ENCODE data around the gene TBX10. TPM values are rescaled to one million over a fixed set of nuclear protein-coding genes. Genes with fewer than 3 reads are reported as not detected.

TBX10 gene
- total RNA-seq, 1 experiment from 2014 or later = not detected

- Histone ChIP-seq H3K4me1 (ENCODE audit: control insufficient read depth in 1 of 2, insufficient read depth in 2 of 2, low read length in 2 of 2) (peaks cover 6 to 20% of the 10 kb centered on the region in 2 experiments), H3K4me2 (ENCODE audit: low read length) (no peak overlapping the region; the same call in 1 of the 2 replicates), H3K9me3 (ENCODE audit: control insufficient read depth in 1 of 2, insufficient read depth in 1 of 2, low read depth in 1 of 2, low read length in 2 of 2) (no peaks in the 10 kb centered on the region), H3K27me3 (ENCODE audit: insufficient read depth, low read length) (no peaks in the 10 kb centered on the region), H3K27ac (ENCODE audit: low read depth, low read length) (no peak overlapping the region), H3K79me2 (ENCODE audit: insufficient read depth, low read length) (peaks cover 27% of the 10 kb centered on the region), H3K36me3 (ENCODE audit: control insufficient read depth in 1 of 2, insufficient read depth in 2 of 2, low read length in 2 of 2) (peaks cover 13 to 15% of the 10 kb centered on the region in 2 experiments; a peak in 3 of 4 replicates), H2AFZ (ENCODE audit: low read depth, low read length, poor library complexity, severe bottlenecking) (no peak overlapping the region), H4K20me1 (ENCODE audit: insufficient read depth) (no peaks in the 10 kb centered on the region), H3K9me2 (ENCODE audit: insufficient read depth) (no peaks in the 10 kb centered on the region), H3K4me3 (replicated peaks in 1 of 2; ENCODE audit: low read depth in 1 of 2, low read length in 2 of 2) (no peak overlapping the region), H3K9ac (ENCODE audit: low read length) (no peak overlapping the region)
- POLR2A ChIA-PET = no interaction called here
- ATAC-seq = no peak
- no TSS peak for BruUV-seq (replicated peaks)
- CTCF ChIA-PET = interaction anchor here (1.2 kb wide), 1 partner anchor 9 kb away, joined by 3 read pairs; no protein-coding TSS in a partner anchor
- TF ChIP-seq SRF (IDR thresholded peaks at IDR 0.05; ENCODE audit: low read depth) (no peak), ELF1 (IDR thresholded peaks at IDR 0.05; ENCODE audit: borderline replicate concordance, low read depth) (no peak), JUND (IDR thresholded peaks at IDR 0.05) (no peak), YY1 (IDR thresholded peaks at IDR 0.05; ENCODE audit: extremely low read depth, insufficient replicate concordance, low read depth, low read length) (no peak), ZFX (IDR thresholded peaks at IDR 0.05) (no peak), ZNF274 (IDR thresholded peaks at IDR 0.05; ENCODE audit: low read depth, low read length) (no peak), REST (IDR thresholded peaks at IDR 0.05; ENCODE audit: low read depth) (no peak), ATF3 (IDR thresholded peaks at IDR 0.05) (no peak), CBX3 (IDR thresholded peaks at IDR 0.05; ENCODE audit: low read depth) (no peak), RAD21 (IDR thresholded peaks at IDR 0.05; ENCODE audit: low read depth) (no peak), EGR1 (IDR thresholded peaks at IDR 0.05; ENCODE audit: low read depth) (no peak), CEBPB (IDR thresholded peaks at IDR 0.05; ENCODE audit: low read depth) (no peak), EZH2phosphoT487 (IDR thresholded peaks at IDR 0.05; ENCODE audit: borderline replicate concordance) (no peak), SIN3A (IDR thresholded peaks at IDR 0.05; ENCODE audit: low read depth) (no peak)
- TF ChIP-seq, protein P1, sequence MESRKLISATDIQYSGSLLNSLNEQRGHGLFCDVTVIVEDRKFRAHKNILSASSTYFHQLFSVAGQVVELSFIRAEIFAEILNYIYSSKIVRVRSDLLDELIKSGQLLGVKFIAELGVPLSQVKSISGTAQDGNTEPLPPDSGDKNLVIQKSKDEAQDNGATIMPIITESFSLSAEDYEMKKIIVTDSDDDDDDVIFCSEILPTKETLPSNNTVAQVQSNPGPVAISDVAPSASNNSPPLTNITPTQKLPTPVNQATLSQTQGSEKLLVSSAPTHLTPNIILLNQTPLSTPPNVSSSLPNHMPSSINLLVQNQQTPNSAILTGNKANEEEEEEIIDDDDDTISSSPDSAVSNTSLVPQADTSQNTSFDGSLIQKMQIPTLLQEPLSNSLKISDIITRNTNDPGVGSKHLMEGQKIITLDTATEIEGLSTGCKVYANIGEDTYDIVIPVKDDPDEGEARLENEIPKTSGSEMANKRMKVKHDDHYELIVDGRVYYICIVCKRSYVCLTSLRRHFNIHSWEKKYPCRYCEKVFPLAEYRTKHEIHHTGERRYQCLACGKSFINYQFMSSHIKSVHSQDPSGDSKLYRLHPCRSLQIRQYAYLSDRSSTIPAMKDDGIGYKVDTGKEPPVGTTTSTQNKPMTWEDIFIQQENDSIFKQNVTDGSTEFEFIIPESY (IDR thresholded peaks at IDR 0.05; ENCODE audit: extremely low read depth, insufficient replicate concordance, low read length) = no peak
- TF ChIP-seq, protein P2, sequence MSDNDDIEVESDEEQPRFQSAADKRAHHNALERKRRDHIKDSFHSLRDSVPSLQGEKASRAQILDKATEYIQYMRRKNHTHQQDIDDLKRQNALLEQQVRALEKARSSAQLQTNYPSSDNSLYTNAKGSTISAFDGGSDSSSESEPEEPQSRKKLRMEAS (IDR thresholded peaks at IDR 0.05) = no peak
- TF ChIP-seq, protein P3, sequence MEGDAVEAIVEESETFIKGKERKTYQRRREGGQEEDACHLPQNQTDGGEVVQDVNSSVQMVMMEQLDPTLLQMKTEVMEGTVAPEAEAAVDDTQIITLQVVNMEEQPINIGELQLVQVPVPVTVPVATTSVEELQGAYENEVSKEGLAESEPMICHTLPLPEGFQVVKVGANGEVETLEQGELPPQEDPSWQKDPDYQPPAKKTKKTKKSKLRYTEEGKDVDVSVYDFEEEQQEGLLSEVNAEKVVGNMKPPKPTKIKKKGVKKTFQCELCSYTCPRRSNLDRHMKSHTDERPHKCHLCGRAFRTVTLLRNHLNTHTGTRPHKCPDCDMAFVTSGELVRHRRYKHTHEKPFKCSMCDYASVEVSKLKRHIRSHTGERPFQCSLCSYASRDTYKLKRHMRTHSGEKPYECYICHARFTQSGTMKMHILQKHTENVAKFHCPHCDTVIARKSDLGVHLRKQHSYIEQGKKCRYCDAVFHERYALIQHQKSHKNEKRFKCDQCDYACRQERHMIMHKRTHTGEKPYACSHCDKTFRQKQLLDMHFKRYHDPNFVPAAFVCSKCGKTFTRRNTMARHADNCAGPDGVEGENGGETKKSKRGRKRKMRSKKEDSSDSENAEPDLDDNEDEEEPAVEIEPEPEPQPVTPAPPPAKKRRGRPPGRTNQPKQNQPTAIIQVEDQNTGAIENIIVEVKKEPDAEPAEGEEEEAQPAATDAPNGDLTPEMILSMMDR (IDR thresholded peaks at IDR 0.05 in 2 of 3, conservative IDR thresholded peaks at IDR 0.05 in 1 of 3; ENCODE audit: borderline replicate concordance in 1 of 3, insufficient read depth in 1 of 3, low read depth in 2 of 3, low read length in 2 of 3) = no peak
- RAD21 ChIA-PET (ENCODE audit: low non-redundant PET in 1 of 2, low total read pairs in 2 of 2, uncharacterized antibody in 2 of 2, unreplicated experiment in 2 of 2) = no interaction called here
- intact Hi-C loops (cut with micrococcal nuclease) = no loop called here
- DNase-seq (ENCODE audit: low read depth, low spot score) = no peak
These were observed 34.1 kb downstream of the TBX10 start for GRCh38 chr11:67605231-67606011.

Measured in HCT116 (cell line).